Tibial artery (tissue), 4 donors: Measurements from ENCODE around the gene PRR19.

Experiments used
- DNase-seq, 2 donors: peaks; one replicate each; pipeline ENCODE4 v3.0.0-alpha.2; 2019
- H3K27ac ChIP-seq, 2 donors: fragments of 200-600 bp; sonication (generic) in 1 of 2; 1 replicate in 1 of 2; 2 replicates in 1 of 2; pipeline ENCODE4 v1.5.1; 2018 to 2019; ENCODE audit warnings: mild to moderate bottlenecking in 1 of 2
- H3K27me3 ChIP-seq, 2 donors: fragments of 200-600 bp; sonication (generic) in 1 of 2; one replicate each; pipeline versions ENCODE4 v1.5.1 to v1.6.0; 2016 to 2019
- H3K36me3 ChIP-seq, 3 donors: fragments of 200-600 bp; sonication (generic) in 2 of 3; one replicate each; pipeline ENCODE4 v1.5.1; 2016 to 2019; ENCODE audit warnings: mild to moderate bottlenecking in 2 of 3
- H3K4me1 ChIP-seq, 4 donors: fragments of 200-600 bp; sonication (generic) in 2 of 4; 1 replicate in 3 of 4; 2 replicates in 1 of 4; pipeline ENCODE4 v1.5.1; 2016 to 2019
- H3K4me3 ChIP-seq, 2 donors: fragments of 200-600 bp; sonication (generic) in 1 of 2; 1 replicate in 1 of 2; 2 replicates in 1 of 2; pipeline ENCODE4 v1.5.1; 2018 to 2019; ENCODE audit warnings: mild to moderate bottlenecking in 2 of 2
- H3K9me3 ChIP-seq, 3 donors: fragments of 200-600 bp; sonication (generic) in 1 of 3; one replicate each; pipeline ENCODE4 v1.5.1; 2016 to 2019
- CTCF ChIP-seq, 2 experiments: fragments of 200-600 bp in 1 of 2; fragments of 450-650 bp in 1 of 2; IDR thresholded peaks; one replicate each; pipeline ENCODE4 v1.5.1; 2017 to 2019; ENCODE audit warnings: antibody characterized with exemption in 2 of 2, mild to moderate bottlenecking in 1 of 2, moderate library complexity in 1 of 2
- intact Hi-C: fragments of 100-400 bp; cut with DNase I; formaldehyde crosslinking; loops from one replicate; pipeline ENCODE4 v1.15.0; 2023; ENCODE audit warnings: low total_unique reads

The PRR19 gene

GRCh38 chr19:42285988-42286348, 16.0 kb upstream of the PRR19 start:
- H3K4me3 ChIP-seq, result peak overlapping the region; percentile 8 to 75
- intact Hi-C loops, result no loop called here

DNA sequence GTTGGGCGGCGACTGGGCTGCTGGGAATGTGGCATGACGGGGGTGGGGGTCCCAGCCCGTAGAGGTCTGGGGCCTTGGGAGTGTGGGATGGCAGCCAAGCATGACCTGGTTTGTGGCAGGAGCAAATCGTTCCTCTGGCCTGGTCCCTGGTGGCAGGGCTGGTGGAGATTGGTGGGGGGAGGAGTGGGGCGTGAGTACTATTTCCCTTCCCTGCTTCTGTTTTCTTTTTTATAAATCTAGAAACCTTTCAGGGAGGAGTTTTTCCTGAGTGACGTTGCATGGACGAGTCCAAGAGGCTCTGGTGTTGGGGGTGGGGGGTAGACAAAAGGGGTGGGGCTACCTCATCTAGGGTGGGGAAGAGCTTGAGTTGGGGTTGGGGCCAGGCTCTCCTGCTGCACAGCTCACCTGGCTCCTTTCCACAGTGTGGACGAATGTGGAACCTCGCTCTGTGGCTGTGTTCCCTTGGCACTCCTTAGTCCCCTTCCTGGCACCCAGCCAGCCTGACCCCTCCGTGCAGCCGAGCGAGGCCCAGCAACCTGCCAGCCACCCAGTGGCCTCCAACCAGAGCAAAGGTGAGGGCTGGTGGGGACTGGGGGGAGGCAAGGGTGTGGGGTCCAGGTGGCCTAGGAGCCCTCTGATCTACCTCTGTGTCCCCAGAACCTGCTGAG, 15.4 kb upstream of the PRR19 start:
- DNase-seq, result peak in 1 of 2 donors; percentile 86
- no peak for TF ChIP-seq CTCF (IDR thresholded peaks at IDR 0.05)
- H3K4me1 ChIP-seq, result peaks cover 0 to 46% (median 46%) of the 10 kb centered on the region in 4 donors
- H3K9me3 ChIP-seq, result no peaks in the 10 kb centered on the region
- H3K27ac ChIP-seq, result peak overlapping the region; percentile 86 to 93
- no peaks in the 10 kb centered on the region for H3K27me3 ChIP-seq
- intact Hi-C loops, result no loop called here
- H3K36me3 ChIP-seq, result peaks cover 34 to 52% (median 49%) of the 10 kb centered on the region in 3 donors
- peak overlapping the region; percentile 8 to 75 for H3K4me3 ChIP-seq

More at GRCh38 chr19:42285988-42286348, 16.0 kb upstream of the PRR19 start:
- no peaks in the 10 kb centered on the region for H3K9me3 ChIP-seq
- peaks cover 0 to 51% (median 51%) of the 10 kb centered on the region in 4 donors for H3K4me1 ChIP-seq
- TF ChIP-seq CTCF (IDR thresholded peaks at IDR 0.05), result no peak
- DNase-seq, result no peak
- peak overlapping the region; percentile 86 to 93 for H3K27ac ChIP-seq
- no peaks in the 10 kb centered on the region for H3K27me3 ChIP-seq
- peaks cover 31 to 46% (median 43%) of the 10 kb centered on the region in 3 donors for H3K36me3 ChIP-seq

GRCh38 chr19:42287017-42287826, 14.7 kb upstream of the PRR19 start:
- H3K27ac ChIP-seq, result peak overlapping the region; percentile 86 to 93
- TF ChIP-seq CTCF (IDR thresholded peaks at IDR 0.05), result no peak
- H3K4me1 ChIP-seq, result peaks cover 0 to 38% (median 38%) of the 10 kb centered on the region in 4 donors
- no peak overlapping the region for H3K4me3 ChIP-seq
- no peak for DNase-seq
- intact Hi-C loops, result no loop called here
- H3K36me3 ChIP-seq, result peaks cover 38 to 59% (median 55%) of the 10 kb centered on the region in 3 donors
- H3K27me3 ChIP-seq, result no peaks in the 10 kb centered on the region
- H3K9me3 ChIP-seq, result no peaks in the 10 kb centered on the region

DNA sequence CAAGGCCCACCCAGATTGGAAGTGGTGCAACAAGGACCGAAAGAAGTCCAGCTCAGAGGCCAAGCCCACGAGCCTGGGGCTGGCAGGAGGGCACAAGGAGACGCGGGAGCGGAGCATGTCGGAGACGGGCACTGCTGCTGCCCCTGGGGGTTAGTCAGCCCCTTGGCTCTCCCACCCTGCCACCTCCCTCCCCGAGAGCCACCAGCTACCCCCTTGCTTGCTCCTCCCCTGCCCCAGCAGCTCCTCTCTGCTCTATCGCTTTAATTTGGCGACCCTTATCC, 14.2 kb upstream of the PRR19 start:
- H3K4me1 ChIP-seq, result peaks cover 0 to 33% (median 33%) of the 10 kb centered on the region in 4 donors
- H3K4me3 ChIP-seq, result no peak overlapping the region
- DNase-seq, result no peak
- no peak for TF ChIP-seq CTCF (IDR thresholded peaks at IDR 0.05)
- intact Hi-C loops, result no loop called here
- H3K27me3 ChIP-seq, result no peaks in the 10 kb centered on the region
- no peak overlapping the region for H3K27ac ChIP-seq
- H3K9me3 ChIP-seq, result no peaks in the 10 kb centered on the region
- H3K36me3 ChIP-seq, result peaks cover 44 to 64% (median 61%) of the 10 kb centered on the region in 3 donors

DNA sequence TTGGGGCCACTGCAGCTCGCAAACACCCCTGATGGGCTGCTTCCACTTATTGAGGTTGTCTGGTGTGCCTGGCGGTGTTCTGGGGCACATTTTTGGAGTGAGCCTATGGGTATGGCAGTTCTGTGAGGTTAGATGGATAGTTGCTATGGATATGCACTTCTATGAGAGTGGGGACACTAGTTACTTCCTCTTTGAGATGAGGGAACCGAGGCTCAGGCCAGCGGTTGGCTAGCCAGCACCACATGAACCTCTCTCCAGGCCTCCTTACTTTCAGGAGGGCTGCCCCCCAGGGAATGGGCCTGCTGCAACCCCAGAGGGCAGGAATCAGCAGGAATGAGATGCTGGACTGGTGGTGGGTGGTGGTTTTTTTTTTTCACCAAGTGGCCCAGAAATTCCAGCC, 13.5 kb upstream of the PRR19 start:
- no peak for DNase-seq
- intact Hi-C loops, result no loop called here
- Histone ChIP-seq H3K27ac (no peak overlapping the region), H3K4me3 (no peak overlapping the region), H3K4me1 (peaks cover 0 to 27% (median 26%) of the 10 kb centered on the region in 4 donors), H3K27me3 (no peaks in the 10 kb centered on the region), H3K9me3 (no peaks in the 10 kb centered on the region), H3K36me3 (peaks cover 50 to 71% (median 67%) of the 10 kb centered on the region in 3 donors)
- no peak for TF ChIP-seq CTCF (IDR thresholded peaks at IDR 0.05)
